HG03354 (cell line): ENCODE results near the gene LSAMP.
"Not testable (repeated sequence)": the region's sequence is repeated elsewhere in the genome, so short reads cannot be mapped to it uniquely, and the experiment has no call there.

ENCODE experiments used
- ATAC-seq: cut with Tn5 transposase; IDR thresholded peaks from one replicate; pipeline ENCODE4 v1.9.1; 2021; ENCODE audit warnings: mild to moderate bottlenecking; ENCODE audit not compliant: unreplicated experiment, poor library complexity, severe bottlenecking

LSAMP gene

DNA sequence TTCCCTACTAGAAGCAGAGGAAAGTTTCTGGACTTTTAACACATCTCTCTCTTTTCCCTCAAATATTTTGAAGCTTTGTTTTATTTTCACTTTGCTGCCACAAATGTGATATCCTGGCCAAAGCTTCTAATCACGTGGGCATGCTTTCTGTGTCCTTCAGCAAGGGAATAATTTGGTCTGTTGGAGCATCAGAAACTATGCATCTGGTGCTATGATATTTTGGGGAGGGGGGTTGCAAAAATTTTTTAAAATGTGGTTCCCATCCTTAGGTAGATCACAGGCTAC lies 567.7 kb downstream of the LSAMP start:
- no peak for ATAC-seq

DNA sequence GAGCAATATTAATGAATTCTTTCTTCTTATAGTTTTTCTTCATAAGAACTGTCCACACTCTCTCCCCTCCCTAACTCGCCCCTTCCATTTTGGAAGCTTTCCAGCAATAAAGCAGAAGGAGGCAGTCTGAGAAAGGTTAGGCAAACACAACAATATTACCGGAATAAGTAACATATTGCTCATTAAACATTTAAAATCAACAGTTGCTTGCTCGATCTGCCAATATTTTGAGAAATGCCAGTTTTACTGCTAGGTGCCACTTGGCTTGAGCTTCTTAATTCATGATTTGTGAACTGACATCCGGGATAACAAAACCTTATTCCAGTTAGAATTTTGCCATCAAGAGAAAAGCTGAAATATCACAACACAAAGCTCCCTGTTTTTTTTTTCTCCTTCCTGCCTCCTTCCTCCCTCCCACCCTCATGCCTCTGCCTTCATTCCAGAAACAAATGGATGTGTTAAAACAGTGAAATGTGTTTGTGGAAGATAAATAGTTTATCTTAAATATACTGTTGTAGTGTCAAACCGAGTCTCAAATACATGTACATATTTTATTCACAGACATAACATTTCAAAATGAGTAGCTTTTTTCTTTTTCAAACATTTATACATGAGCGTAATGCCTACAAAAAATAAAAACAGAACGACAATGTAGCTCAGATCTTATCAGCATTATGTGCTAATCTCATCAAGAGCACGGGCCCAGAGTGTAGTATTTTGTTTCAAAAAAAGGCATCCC lies 568.2 kb downstream of the LSAMP start:
- ATAC-seq: no peak

DNA sequence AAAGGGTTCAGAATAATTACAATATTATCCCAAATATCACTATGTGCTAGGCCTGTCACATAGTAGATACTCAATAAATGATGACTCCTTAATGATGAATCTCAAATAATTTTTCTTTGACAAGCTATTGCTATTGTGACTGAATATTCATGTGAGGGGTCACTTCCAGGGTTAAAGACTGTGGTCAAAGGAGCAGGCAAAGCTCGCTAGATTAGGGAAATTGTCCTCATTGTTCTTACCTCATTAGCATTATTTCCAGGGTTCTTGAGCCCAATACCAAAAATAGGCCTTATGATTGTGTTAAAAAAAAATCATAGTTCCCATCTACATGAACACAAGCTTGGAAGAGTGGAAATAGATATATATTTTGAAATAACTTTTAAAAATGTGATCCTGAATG lies 569.8 kb downstream of the LSAMP start:
- ATAC-seq: no peak

DNA sequence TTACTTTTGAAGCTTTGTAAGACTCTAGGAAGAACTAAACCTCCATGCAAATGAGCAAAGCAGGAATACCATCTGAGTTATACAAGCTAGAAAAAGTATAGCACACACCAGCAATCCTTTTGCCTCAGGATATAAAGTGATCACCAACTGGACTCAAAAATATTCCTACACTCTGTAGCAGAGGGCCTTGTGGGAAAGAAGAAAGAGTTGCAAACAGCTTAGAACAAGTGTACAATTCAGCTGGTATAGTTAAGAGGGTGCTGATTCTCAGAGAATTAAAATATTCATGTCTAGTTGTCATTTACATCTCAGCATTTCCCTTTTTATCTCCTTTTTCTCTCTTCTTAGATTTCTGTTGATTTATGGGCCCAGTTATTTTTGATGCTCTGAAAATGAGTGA lies 573.6 kb downstream of the LSAMP start:
- no peak for ATAC-seq

DNA sequence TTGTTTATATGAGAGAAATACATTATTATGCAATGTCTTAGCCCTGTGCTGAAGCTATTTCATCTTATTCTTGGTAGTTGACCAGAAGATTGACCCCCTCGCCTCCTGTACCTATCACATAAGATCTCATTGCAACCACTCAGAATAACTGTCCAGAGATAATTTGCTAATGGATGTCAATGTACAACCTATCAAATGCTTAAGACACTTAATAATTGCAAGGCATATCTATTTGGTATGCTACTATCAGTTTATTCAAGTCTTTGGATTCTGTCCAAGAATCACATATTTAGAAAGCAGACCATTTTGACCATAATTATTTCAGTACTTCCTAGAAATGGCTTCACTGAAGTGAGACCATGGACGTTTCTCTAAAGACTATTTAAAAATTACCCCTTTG lies 580.4 kb downstream of the LSAMP start:
- no peak for ATAC-seq

DNA sequence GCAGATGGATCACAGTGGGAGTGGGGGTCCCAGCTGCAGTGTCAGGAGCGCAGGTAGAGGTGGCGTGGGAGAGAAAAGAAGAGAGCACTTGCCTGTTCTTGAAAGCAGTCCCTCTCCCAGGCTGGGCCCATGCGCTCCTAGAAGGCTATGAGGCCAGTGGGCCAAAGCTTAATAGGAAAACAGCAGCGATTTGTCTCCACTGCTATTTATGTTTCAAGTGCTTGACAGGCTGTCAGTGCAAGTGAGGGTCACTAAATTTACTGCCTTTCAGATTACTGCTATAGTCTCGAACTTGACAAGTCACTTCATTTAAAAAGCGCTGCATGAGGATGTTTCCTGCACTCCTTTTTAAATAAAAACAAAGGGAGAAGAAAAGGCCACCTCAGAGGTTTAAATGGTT lies 582.4 kb downstream of the LSAMP start:
- no peak for ATAC-seq

DNA sequence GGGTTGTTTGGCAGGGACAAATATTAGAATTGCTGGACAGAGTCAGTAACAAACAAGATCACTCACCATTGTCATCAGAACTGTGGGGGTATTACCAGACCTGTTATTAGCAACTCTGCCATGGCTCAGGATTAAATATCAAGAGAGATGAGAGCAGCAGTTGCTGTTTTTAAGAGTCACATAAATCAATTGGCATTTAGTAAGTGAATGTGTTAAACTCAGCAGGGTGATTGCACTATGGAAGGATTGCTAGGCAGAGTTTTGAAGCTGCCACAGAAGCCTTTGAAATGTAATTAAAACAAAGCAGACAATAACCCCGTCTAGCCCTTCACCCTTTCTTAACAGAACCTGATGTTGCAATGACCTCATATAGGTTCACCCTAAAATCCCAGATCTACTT lies 583.2 kb downstream of the LSAMP start:
- no peak for ATAC-seq

DNA sequence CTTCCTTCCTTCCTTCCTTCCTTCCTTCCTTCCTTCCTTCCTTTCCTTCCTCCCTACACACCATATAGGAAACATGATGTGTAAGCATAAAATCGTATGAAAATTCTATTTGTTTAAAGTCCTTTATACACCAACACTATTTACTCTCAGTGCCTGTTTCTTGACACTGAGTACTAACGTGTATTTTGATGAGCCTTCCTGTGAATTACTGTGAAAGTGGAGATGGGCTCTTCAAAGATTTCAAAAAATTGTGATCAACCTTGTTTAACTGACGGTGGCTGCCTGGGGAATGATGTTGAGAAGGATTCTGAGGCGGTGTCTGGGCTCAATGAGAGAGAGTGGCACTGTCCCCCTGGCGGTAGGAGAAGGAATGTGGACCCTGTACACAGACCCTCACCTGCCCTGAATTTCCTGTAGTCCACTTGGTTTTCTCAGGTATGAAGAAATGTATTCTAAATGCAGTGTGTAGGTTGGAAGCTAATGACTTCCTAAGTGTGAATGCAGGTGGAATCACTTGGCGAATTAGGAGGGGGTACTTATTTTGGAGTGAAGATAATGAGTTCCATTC lies 584.0 kb downstream of the LSAMP start:
- ATAC-seq: no peak

DNA sequence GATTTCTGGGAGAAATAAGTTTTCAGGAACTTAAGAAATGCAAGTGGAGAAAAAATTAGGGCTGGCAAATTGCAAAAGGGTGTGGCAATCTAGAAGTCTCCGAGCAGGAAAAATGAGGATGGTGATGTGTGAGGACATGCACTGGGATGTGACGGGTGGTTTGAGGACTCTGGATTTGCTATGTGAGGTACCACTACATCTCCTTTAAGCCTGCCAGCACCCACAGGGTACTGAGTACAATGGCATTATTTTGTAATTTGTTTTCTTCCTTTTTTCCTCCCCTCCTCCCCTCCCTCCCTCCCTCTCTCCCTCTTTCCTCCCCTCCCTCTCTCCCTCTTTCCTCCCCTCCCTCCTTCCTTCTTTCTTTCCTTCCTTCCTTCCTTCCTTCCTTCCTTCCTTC lies 584.5 kb downstream of the LSAMP start:
- no peak for ATAC-seq

DNA sequence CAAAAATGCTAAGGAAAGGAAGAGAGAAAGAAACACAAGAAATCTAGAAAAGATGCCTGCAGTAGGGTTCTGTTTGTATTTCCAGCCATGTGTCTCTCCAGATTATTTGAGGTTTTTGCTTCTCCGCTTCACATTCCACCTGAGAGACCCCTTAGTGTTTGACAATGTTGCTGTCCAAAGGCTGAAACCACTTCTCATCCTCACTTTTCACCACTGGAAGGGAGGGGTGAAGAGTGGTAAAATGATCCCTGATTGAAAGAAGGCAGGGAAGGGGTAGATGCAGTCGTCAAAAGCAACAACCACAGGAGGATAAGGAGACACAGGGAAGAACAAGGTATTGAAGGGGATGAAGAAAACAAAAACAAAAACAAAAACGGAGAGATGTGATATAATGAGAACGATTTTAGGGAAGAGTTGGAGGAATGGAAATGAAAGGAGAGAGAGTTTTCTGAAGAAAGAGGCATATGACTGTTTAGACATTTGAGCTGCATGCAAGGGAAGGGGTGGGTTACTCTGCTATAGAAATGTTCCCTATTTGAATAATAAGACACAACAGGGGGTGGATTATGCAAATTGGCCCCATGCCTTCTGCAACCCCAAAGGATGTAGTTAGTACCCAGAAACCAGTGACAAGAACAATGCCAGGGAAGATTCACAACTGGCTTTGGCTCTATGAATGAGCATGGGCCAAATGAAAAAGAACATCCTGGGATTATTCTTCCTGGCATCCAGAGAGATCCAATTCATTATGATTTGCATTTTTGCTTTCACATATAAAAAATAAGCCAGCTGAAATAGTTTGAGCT lies 586.1 kb downstream of the LSAMP start:
- no peak for ATAC-seq

DNA sequence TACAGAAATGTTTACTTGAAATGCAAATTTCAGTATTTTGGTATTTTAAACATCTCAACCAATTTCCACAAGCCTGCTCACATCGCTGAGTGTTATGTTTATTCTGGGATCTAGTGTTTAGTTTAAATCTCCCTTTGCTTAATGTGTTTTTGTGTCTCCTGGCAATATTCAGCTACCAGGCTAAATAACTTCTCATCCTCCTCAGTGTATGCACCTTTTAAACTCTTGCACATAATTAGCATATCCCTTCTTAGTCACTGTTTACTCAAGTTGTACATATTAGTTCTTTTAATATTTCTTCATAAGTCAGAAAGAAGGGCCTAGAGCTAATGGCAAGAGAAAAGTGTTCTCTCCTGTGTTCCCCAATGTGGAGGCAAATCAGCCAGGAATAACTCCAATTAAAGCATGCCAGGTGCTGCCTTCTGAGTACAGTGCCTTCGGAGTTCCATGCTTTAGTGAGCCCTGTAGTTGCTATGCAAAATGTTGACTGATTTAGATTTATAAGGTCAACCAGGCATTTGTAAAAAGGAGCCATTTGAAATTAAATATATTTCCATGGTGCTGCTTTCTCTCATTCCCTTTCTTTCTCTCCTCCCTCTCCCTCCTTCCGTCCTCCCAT lies 587.7 kb downstream of the LSAMP start:
- no peak for ATAC-seq

DNA sequence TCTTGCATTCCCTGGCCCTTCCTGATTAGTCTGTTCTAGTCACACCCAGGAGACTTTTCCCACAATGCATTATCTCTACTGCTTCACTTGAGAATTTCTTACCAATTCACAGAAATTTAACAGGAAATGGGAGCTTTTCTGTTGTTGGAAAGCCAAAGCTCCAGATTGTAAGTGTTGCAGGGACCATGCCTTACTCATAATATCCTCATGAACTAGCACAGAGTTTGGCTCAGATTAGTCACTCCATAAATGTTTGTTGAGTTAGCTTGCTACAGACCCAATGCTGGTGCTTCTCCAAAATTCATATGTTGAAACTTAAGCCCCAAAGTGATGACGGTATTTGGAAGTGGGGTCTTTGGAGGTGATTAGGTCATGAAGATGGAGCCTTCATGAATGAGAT lies 589.4 kb downstream of the LSAMP start:
- ATAC-seq: no peak

DNA sequence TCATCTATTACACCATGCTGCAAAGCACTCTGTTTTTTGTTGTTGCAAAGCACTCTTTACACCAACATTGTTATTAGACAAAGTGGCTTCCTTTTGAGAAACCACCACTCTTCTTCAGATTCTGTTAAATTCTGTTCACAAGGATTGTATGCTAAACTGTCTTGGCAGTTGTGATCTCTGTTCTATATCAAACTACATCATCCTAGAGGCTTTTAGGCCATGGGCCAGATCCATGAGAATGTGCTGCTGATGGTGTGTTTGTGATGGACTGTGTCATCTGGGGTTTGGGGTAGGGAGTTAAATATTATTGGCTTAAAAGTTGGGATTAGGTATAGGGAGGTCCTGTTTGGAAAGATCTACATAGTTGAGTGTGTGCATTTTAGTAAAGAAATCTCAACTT lies 592.2 kb downstream of the LSAMP start:
- ATAC-seq: no peak

DNA sequence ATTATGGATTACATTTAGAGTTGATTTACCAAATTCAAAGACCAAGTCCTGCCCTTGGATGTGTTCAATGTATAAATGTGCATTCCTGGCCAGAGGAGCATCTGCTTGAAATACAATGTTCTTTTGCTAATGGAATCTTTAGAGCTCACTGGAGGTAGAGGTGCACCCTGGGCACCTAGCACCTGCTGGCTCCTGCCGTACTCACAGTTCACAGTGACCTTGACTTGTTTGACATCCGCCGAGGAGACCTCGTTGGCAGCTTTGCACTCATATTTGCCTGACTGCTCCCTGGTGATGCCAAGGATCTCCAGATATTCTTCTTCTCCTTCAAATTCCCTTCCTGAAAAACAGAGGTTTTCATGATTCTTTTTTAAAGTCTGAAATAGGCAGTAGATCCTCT lies 593.0 kb downstream of the LSAMP start:
- ATAC-seq: no peak

DNA sequence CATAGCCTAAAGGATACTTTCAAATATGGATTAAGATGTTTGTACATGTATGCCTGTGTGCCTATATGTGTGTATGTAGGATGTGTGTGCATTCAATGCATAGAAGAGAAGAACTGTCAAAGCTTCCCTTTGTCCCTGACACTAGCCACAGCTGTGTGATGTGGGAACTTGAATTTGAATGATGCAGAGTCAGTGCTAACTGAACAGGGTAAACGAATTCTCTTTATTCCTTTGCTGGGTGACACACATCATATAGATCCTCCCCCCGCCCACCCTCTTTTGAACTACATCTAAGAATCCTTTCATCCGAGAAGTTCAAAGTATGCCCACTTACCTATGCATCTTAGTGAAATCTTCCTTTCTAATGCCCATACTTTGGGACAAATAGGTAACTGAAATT lies 593.7 kb downstream of the LSAMP start:
- no peak for ATAC-seq

DNA sequence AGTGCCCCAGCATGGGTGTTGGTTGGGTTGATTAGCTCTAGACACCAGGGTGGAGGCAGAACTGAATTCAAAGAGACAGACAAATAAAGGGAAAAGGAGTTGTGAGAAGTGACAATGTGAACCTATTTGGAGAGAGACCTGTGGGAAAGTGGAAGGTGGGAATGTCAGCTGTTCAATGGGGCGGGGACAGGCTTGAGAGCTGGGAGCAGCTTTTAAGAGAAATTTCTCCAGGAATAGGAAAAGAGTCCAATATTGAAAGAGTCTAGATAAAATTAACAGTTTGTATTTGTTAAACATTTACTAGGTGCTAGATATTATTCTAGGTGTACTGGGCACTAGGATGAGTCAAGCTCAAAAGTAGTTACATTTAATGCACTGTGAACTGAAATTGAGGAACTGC lies 596.6 kb downstream of the LSAMP start:
- ATAC-seq: no peak

DNA sequence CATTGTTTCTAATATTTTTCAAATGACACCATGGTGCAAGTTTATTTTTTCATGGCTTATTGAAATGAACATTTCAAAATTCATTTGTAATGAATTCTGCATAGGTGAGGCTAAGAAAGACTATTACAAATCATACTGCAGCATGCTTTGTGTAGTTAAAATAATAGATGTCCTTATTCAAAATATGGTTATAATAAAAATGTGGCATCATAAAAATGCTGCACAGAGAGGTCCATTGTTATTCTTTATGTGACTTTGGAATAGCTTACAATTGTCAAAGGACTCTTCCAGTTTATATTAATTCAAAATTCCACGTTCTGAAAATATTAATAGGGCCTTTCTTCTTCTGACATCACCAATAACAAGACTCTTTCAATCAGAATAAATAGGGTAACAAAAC lies 599.3 kb downstream of the LSAMP start:
- ATAC-seq: no peak

DNA sequence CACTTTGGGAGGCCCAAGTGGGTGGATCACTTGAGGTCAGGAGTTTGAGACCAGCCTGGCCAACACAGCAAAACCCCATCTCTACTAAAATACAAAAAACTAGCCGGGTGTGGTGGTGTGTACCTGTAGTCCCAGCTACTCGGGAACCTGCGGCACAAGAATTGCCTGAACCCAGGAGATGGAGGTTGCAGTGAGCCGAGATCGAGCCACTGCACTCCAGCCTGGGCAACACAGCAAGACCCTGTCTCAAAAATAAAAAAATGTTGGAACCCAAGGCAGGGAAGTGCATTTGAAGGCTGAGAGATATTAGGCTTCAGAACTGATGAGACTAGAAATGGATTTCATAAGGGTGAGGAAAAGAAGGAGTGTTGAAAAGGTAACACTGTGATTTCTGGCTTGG lies 600.6 kb downstream of the LSAMP start:
- not testable (repeated sequence) for ATAC-seq

DNA sequence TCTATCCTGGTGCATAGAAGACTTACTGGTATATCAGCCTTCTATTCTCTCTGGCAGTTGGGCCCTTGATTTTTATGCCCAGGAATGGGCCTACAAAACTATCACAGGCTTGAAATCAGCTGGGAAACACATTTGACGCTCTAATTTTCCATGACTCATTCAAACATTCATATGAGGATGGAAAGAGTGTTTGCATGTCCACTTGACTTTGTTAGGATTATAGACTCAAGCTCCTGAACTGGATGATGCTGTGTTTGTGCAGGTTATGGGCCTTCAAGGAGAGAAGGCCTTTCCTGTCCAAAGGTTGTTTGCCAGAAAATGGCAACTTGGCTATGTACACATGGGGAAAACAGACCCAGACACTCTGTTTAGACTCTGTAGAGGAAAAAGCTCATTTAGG lies 602.1 kb downstream of the LSAMP start:
- ATAC-seq: no peak

DNA sequence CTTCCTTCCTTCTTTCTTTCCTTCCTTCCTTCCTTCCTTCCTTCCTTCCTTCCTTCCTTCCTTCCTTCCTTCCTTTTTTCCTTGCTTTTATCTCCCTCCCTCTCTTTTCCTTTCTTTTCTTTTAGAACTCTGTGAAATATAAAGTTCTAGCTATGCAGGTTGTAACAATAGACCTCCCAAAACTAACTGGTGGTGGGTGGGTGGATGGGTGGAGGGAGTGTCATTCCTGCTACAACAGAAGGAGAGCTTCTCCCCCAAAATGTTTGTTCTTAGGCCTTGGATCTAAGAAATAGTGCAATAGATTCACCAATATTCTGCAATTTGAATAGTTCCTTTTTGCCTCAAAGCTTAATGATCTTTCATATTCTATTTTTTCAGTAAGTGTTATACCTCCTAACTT lies 606.0 kb downstream of the LSAMP start:
- ATAC-seq: no peak

DNA sequence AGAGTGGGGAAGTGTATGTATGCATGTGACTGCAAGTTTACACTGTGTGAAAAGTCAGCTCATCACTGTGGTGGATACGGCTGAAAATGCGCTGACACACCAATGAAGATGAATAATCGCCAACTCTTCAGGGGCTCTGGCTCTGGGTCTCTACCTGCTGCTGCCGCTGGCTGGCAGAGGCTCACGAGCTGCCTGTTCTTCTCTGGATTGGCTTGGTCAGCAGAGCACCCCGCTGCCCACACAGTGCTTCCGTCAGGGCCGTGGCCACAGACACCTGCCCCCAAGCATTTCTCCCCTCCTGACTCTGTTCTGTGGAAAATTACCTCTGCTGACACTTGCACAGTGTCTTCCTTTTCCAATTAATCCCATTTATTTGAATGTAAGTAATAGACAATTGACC lies 606.5 kb downstream of the LSAMP start:
- ATAC-seq: no peak
